Stimulated activated CD4-positive, alpha-beta T cell treated with anti-CD3 and anti-CD28 coated beads, Interleukin-2, amount 100 ng/mL, for 48 hours (primary cell): ENCODE data around the gene PXDN.

Source experiments
- DNase-seq, 2 donors: peaks; one replicate each; pipeline ENCODE4 v3.0.0-alpha.2; 2020

The PXDN gene

GRCh38 chr2:1647417-1648240 is 96.7 kb downstream of the PXDN start:
- no peak for DNase-seq

GRCh38 chr2:1645761-1646476 is 98.4 kb downstream of the PXDN start:
- no peak for DNase-seq

GRCh38 chr2:1644427-1644826 is 99.9 kb downstream of the PXDN start:
- no peak for DNase-seq

- no peak for DNase-seq
These were observed 101.2 kb downstream of the PXDN start for GRCh38 chr2:1642993-1643619.

- no peak for DNase-seq
These were observed 102.1 kb downstream of the PXDN start for GRCh38 chr2:1642066-1642861.

GRCh38 chr2:1641523-1641922 is 102.8 kb downstream of the PXDN start:
- DNase-seq = no peak

GRCh38 chr2:1640301-1641135 is 103.8 kb downstream of the PXDN start:
- no peak for DNase-seq

- DNase-seq = no peak
These were observed 105.0 kb downstream of the PXDN start for GRCh38 chr2:1639086-1639858.

GRCh38 chr2:1638281-1638860 is 105.9 kb downstream of the PXDN start:
- no peak for DNase-seq

- no peak for DNase-seq
These were observed 107.4 kb downstream of the PXDN start for GRCh38 chr2:1636791-1637415.

- no peak for DNase-seq
These were observed 108.5 kb downstream of the PXDN start for GRCh38 chr2:1635823-1636222.

GRCh38 chr2:1634681-1635341 is 109.5 kb downstream of the PXDN start:
- no peak for DNase-seq

- DNase-seq = no peak
These were observed 110.3 kb downstream of the PXDN start for GRCh38 chr2:1633936-1634587.

- DNase-seq = no peak
These were observed 111.1 kb downstream of the PXDN start for GRCh38 chr2:1633092-1633671.

GRCh38 chr2:1632510-1632909 is 111.8 kb downstream of the PXDN start:
- DNase-seq = no peak

- DNase-seq = no peak
These were observed 112.3 kb downstream of the PXDN start for GRCh38 chr2:1632002-1632348.

- no peak for DNase-seq
These were observed 112.9 kb downstream of the PXDN start for GRCh38 chr2:1631292-1632001.

- DNase-seq = no peak
These were observed 115.4 kb downstream of the PXDN start for GRCh38 chr2:1628893-1629292.
